ENCODE results near the gene ZNHIT6.

Gene ZNHIT6

DNA sequence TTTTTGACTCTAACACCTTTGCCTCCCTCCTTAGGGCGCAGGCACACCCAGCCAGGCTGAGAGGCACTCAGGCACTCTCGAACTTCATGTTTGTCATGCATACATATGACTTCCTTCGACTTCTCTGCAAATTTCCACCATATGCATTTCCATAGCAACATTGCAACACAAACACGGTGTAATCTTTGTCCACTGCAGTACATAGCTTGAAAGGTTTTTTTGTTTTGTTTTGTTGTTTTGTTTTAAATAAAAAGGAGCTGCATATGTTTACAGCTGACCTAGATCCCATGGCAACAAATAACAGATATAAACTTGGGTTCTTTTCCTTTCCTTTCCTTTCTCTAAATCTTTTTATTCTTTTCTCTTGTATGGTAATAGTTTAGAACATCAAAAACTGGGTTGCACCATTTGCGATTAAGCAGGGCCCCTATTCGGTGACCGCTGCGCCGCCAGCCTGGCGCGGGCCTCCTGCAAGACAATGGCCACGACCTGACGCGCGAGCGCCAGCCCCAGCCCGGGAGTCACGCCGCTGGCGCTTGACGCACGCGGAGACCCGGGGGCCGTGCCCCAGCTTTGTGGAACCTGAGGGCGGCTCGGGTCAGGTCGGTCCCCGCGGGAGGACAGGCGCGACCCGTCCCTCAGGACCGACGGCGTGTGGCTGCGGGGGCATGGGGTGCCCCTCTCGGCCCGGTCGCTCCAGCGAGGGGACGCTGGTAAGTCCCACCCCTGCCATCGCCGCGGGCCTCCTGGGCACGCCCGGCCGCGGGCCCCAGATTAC is 92.5 kb downstream of the ZNHIT6 start:
- TF ChIP-seq GATA3 (IDR thresholded peaks at IDR 0.05; ENCODE audit: low read depth, low read length) (no peak), GATA2 (IDR thresholded peaks at IDR 0.05; ENCODE audit: low read depth, low read length) (no peak)

DNA sequence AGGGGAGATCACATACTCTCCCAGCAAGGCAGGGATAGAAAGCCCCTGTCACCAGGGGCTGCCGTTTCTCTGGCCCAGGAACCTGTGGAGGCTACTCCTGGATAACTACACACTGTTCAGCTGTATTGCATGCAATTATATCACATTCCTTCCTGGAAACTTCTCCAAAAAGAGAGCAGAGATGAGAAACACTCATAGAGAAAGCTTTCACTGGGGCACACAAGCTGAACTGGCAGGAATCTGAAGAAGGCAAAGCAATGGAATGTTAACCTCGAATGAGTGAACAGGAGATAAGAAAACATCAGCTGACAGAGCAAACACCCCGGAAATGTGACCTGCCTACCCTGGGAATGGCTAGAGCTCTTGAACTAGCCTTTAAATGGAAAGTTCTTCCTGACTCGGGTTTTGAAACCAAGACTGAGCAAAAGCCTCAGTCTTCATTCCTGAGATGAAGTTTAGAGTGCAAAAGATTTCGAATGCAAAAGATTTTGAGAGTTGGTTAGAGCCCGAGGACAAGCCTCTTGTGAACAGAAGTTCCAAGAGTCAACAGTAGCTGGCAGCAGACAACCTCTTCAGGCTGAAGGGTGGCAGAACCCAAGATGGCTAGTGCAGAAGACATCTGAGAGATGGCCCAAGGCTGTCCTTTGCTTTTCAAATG is 95.4 kb downstream of the ZNHIT6 start:
- TF ChIP-seq GATA3 (IDR thresholded peaks at IDR 0.05; ENCODE audit: low read depth, low read length) (no peak), GATA2 (IDR thresholded peaks at IDR 0.05; ENCODE audit: low read depth, low read length) (no peak)

DNA sequence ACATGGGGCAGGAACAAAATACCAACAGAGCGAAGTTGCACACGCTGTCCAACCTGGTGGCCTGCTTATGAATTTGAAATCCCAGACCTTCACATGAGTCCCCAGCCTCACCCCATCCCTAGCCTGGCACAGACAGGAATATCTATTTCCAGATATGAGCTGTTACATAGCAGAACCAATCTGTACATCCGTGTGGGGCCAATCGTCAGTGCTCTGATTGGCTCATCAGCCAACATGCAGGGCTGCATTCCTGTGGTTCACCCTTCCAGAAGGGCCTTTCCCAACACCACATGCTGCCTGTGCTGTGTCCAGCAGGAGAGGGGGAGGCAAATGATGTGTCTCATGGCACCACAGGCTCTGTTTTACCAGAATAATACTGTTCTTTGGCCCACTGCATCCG is 96.4 kb downstream of the ZNHIT6 start:
- TF ChIP-seq GATA3 (IDR thresholded peaks at IDR 0.05; ENCODE audit: low read depth, low read length) (no peak), GATA2 (IDR thresholded peaks at IDR 0.05; ENCODE audit: low read depth, low read length) (no peak)

DNA sequence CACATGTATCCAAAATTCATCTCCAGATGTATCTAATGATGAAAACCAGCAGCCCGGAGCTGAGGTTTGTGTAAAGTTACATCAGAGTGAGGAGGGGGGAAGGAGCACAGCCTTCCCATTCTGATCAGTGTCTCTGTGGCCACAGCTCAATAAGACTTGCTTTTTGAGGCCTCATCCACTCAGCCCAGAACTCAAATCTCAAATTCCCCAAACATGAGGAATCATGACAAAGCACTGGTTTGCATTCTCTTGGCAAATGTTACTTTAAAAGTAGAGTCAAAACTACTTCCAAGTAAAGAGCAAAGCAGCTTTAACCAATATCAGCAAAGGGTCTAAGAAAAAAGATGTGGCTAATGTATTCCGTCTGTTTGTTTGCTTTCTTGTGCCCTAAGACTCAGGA is 96.8 kb downstream of the ZNHIT6 start:
- TF ChIP-seq GATA3 (IDR thresholded peaks at IDR 0.05; ENCODE audit: low read depth, low read length): no peak
- no peak for TF ChIP-seq GATA2 (IDR thresholded peaks at IDR 0.05; ENCODE audit: low read depth, low read length)

DNA sequence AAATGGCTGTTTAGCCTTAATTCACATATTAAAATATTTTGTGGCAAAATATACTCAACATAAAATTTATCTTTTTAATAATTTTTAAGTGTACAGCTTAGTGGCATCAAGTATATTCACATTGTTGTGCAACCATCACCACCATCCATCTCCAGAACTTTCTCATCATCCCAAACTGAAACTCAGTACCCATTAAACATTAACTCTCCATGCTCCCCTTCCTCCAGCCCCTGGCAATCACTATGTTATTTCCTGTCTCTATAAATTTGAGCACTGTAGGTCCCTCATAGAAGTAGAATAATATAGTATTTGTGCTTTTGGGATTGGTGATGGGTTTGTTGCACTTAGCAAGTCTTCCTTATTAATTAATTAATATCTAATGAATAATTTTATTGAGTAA is 98.3 kb downstream of the ZNHIT6 start:
- TF ChIP-seq GATA3 (IDR thresholded peaks at IDR 0.05; ENCODE audit: low read depth, low read length) (no peak), GATA2 (IDR thresholded peaks at IDR 0.05; ENCODE audit: low read depth, low read length) (no peak)

DNA sequence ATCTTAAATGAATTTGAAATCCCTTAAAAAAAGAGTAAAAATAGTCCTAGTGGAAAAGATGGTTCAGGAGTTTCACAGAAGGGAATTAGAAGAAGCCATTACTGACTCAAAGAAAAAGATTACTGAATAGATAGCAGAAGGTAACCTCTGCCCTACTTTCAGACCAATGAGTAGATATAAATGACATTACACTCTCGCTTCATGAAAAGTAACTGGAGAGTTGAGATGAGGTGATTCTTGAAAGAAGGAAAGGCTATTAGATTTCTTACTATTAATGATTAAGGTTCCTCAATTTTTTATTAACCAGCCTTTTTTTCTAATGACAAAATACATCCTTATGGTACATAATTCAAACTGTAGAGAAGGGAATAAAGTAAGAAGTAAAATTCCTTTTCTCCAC is 99.4 kb downstream of the ZNHIT6 start:
- TF ChIP-seq GATA3 (IDR thresholded peaks at IDR 0.05; ENCODE audit: low read depth, low read length) (no peak), GATA2 (IDR thresholded peaks at IDR 0.05; ENCODE audit: low read depth, low read length) (no peak)

DNA sequence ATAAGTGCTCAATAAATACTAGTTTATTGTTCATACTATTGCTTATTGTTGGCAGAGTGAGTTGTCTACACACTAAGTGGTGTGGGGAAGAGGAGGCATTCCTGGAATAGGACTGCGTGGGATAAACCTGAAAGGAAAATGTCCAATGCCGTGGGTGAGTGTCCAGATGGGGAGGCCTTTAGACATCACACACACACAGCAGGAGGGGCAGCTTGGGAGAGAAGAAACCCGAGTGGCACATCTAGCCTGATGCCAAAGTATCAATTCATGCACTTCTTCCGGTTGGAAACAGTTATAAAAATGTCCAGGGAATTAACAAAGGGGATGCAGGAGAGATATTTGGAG is 100.3 kb downstream of the ZNHIT6 start:
- no peak for TF ChIP-seq GATA3 (IDR thresholded peaks at IDR 0.05; ENCODE audit: low read depth, low read length)
- no peak for TF ChIP-seq GATA2 (IDR thresholded peaks at IDR 0.05; ENCODE audit: low read depth, low read length)

DNA sequence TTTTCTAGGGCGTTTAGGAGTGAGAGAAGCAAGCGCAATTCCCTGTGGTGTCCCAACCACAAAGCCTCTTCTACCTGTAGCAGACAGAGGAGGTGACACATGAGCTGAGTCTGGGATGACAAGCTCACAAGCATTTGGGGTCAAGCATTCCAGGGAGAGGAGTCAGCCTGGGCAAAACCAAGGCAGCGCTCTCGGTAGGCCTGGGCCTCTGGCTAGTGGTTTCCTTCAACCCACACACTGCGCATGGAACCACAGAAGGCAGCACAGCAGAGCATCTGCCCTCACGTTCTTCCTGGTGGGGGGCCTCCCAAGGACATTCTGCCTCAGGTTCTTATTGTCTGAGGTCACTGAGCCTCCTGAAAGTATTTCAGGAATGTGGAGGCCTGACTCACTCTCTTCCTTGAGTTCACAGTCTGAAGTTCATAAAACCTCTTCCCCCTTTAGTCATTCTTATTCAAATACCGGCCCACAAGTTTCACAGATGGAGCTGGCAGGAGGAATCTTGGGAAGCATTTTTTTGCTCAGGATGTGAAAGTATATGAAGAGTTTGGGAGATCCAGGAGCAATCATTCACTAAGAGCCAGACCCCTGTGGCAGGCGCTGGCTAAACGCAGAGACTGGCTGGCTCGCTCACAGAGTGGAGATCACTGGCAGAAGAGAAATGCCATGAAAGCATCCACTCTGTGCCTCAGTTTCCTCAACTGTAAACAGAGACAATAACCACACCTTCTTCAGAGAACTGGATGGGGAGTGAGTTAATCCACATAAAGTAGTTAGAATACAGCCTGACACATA is 100.9 kb downstream of the ZNHIT6 start:
- no peak for TF ChIP-seq GATA3 (IDR thresholded peaks at IDR 0.05; ENCODE audit: low read depth, low read length)
- no peak for TF ChIP-seq GATA2 (IDR thresholded peaks at IDR 0.05; ENCODE audit: low read depth, low read length)

DNA sequence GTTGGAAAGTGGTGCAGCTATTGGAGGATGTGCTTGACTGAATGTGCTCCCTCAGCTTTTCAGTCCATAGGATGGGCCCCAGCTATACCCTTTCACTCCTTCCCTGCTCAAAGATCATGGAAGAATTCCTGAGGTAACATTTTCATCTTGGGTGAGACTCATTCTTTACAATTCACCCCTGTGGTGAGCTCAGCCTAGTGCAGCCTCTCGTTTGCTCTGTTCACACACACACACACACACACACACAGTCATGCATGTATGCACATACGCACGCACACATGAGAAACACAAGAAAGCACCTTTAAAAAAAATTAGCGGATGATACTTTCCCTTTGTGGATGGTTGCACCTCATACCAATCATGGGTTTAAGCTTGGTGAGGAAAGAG is 101.8 kb downstream of the ZNHIT6 start:
- no peak for TF ChIP-seq GATA2 (IDR thresholded peaks at IDR 0.05; ENCODE audit: low read depth, low read length)
- TF ChIP-seq GATA3 (IDR thresholded peaks at IDR 0.05; ENCODE audit: low read depth, low read length): no peak

DNA sequence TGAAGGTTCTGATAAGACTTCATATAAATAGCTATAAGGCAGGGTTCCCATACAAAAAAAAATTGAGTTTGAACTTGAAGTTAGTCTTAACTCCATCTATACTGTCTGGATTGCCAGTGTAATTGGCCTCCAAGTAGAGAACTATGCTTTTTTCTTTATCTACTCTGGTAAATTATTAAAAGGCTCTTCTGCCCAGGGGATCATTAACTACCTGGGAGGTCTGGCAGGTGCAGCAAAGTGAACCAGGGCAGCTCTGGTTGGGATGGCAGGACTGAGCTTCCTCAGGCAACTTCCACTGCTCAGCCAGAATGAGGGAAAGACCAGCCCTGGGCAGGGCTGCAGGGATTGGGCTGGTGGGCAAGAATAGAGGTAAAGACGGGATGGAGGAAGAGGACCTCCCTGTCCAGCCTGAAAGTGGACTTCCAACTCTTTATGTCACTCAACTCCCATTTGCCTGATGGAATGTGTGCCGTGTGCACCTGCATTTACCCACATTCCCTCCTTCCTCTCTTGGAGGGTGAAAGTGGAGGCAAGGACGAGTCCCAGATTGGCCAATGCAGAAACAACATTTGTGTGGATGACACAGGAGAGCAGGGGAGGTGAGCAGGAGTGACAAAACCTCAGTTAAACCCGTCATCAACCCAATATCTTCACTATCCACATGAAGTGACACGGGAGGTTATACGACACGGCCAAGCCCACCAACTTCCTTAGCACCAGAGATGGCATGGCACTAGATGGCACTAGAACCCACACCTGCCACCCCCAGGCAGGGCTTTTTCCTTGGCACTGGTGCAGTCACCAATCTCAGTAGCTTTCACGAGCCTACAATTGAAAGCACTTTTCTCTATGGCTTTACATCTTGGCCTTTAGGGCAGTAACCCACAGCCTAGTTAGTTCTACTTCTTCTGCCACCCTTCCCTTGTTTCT is 102.5 kb downstream of the ZNHIT6 start:
- TF ChIP-seq GATA2 (IDR thresholded peaks at IDR 0.05; ENCODE audit: low read depth, low read length): no peak

DNA sequence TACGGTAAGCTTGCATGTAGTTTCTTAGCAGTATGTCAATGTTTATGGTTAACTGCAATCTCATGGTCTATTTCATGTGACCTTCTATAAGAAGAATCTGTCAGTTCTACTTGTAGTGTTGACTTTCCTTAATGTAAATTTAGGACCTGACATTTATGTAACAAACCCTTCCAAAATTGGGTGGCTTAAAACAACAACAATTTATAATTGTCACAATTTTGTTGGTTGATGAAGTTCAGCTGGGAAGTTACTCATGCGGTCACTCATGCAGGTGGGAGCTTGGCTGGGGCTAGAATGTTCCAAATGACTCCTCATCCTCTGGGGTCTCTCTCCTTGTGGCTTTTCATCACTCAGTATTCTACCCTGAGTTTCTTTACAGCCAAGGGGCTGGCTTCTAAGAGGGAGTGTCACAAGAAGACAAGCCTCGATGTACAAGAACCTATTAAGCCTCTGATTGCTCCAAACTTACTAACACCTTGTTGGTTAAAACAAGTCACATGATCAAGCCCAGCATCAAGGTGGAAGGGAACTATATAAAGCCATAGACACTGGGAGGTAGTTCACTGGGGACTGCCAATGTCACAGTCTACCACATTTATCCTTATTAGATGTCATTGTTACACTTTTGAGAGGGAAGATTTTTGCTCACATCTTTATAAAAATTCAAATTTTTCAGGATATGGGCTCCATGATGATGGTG is 103.8 kb downstream of the ZNHIT6 start:
- no peak for TF ChIP-seq GATA2 (IDR thresholded peaks at IDR 0.05; ENCODE audit: low read depth, low read length)
- TF ChIP-seq GATA3 (IDR thresholded peaks at IDR 0.05; ENCODE audit: low read depth, low read length): no peak

DNA sequence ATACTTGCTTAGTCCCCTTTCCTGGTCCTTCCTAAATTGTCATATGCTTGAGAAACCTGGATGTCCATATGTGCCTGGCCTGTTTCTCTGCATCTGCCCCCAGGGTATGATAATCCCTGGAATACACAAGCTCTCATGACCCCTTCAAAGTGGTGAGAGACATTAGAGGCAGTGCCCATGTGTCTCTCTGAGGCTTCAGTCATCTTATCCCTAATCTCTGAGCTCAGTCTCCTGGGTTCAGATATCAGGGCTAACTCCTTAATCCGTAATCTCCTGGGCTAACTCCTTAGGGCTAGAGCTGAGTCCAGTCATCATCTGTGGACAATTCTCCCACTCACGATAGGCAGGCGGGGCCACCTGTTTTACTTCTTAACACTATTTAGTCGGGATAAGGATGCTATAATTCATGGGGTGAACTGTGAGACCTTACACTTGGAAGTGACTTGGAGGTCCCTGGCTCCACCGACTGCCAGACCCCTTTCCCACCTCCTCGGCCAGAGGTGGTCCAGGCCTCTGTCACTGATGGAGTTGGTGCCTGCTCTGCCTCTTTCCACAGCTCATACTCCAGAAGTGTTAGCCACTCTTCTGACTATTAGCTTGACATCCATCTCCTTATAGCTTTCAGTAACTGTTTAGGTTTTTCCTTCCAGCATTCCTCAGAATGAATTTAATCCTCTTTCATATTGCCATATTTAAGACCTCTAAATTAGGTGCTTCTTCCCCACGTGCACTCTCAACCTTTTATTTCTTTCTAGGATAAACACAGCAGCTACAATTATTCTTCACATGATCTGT is 105.0 kb downstream of the ZNHIT6 start:
- no peak for TF ChIP-seq GATA3 (IDR thresholded peaks at IDR 0.05; ENCODE audit: low read depth, low read length)
- no peak for TF ChIP-seq GATA2 (IDR thresholded peaks at IDR 0.05; ENCODE audit: low read depth, low read length)
